Measurements from ENCODE around the gene SON.

SON gene

GRCh38 chr21:33542640-33543504 lies at the start of gene SON:
SON (plus strand) TSS chr21:33543038; CDS start chr21:33543093, 55 bp downstream.
- no peaks in the 10 kb centered on the region for H3K27me3 ChIP-seq (ENCODE audit: low read depth, low read length)
- H2AFZ ChIP-seq (ENCODE audit: low read depth, low read length): no peak within 1 kb of the TSS; the same call in 1 of the 2 replicates
- peaks cover 28% of the 10 kb centered on the region for H4K20me1 ChIP-seq (ENCODE audit: insufficient read depth, low read length)
- peak within 1 kb of the TSS; percentile 85 for H3K4me3 ChIP-seq (ENCODE audit: low read length)
- peak within 1 kb of the TSS; percentile 92 for H3K9ac ChIP-seq (ENCODE audit: low read length)
- no peaks in the 10 kb centered on the region for H3K9me3 ChIP-seq (ENCODE audit: insufficient read depth, low read length)
- peaks cover 21% of the 10 kb centered on the region for H3K4me1 ChIP-seq (ENCODE audit: low read length)
- H3K27ac ChIP-seq (ENCODE audit: low read length): peak within 1 kb of the TSS; percentile 93
- peaks cover 88% of the 10 kb centered on the region for H3K79me2 ChIP-seq (ENCODE audit: low read length)
- H3K4me2 ChIP-seq (ENCODE audit: low read length): peak within 1 kb of the TSS; percentile 99
- TF ChIP-seq CTCF (IDR thresholded peaks at IDR 0.05; ENCODE audit: low read depth, low read length) (no peak), EZH2phosphoT487 (IDR thresholded peaks at IDR 0.05; ENCODE audit: low read depth) (no peak)
- peaks cover 24% of the 10 kb centered on the region for H3K36me3 ChIP-seq (replicated peaks; ENCODE audit: low read depth, low read length)

GRCh38 chr21:33493756-33494155 lies 49.1 kb upstream of the SON start:
- no peak overlapping the region for H3K27ac ChIP-seq (ENCODE audit: low read length)
- H4K20me1 ChIP-seq (ENCODE audit: insufficient read depth, low read length): no peaks in the 10 kb centered on the region
- no peaks in the 10 kb centered on the region for H3K79me2 ChIP-seq (ENCODE audit: low read length)
- no peak overlapping the region for H3K4me2 ChIP-seq (ENCODE audit: low read length)
- no peak overlapping the region for H3K9ac ChIP-seq (ENCODE audit: low read length)
- TF ChIP-seq EZH2phosphoT487 (IDR thresholded peaks at IDR 0.05; ENCODE audit: low read depth): no peak
- TF ChIP-seq CTCF (IDR thresholded peaks at IDR 0.05; ENCODE audit: low read depth, low read length): no peak
- H3K4me3 ChIP-seq (ENCODE audit: low read length): no peak overlapping the region
- H3K27me3 ChIP-seq (ENCODE audit: low read depth, low read length): peaks cover 6% of the 10 kb centered on the region; the same call in 1 of the 2 replicates
- no peaks in the 10 kb centered on the region for H3K36me3 ChIP-seq (replicated peaks; ENCODE audit: low read depth, low read length)
- no peaks in the 10 kb centered on the region for H3K9me3 ChIP-seq (ENCODE audit: insufficient read depth, low read length)
- H2AFZ ChIP-seq (ENCODE audit: low read depth, low read length): no peak overlapping the region
- peaks cover 4% of the 10 kb centered on the region; the same call in 1 of the 2 replicates for H3K4me1 ChIP-seq (ENCODE audit: low read length)

GRCh38 chr21:33495743-33496142 lies 47.1 kb upstream of the SON start:
- no peak overlapping the region for H3K9ac ChIP-seq (ENCODE audit: low read length)
- peaks cover 2% of the 10 kb centered on the region; the same call in 1 of the 2 replicates for H3K4me1 ChIP-seq (ENCODE audit: low read length)
- H2AFZ ChIP-seq (ENCODE audit: low read depth, low read length): no peak overlapping the region
- H3K4me3 ChIP-seq (ENCODE audit: low read length): no peak overlapping the region
- H3K27me3 ChIP-seq (ENCODE audit: low read depth, low read length): no peaks in the 10 kb centered on the region
- no peaks in the 10 kb centered on the region for H3K36me3 ChIP-seq (replicated peaks; ENCODE audit: low read depth, low read length)
- no peaks in the 10 kb centered on the region for H3K79me2 ChIP-seq (ENCODE audit: low read length)
- no peaks in the 10 kb centered on the region for H4K20me1 ChIP-seq (ENCODE audit: insufficient read depth, low read length)
- H3K27ac ChIP-seq (ENCODE audit: low read length): no peak overlapping the region
- H3K4me2 ChIP-seq (ENCODE audit: low read length): no peak overlapping the region
- no peaks in the 10 kb centered on the region for H3K9me3 ChIP-seq (ENCODE audit: insufficient read depth, low read length)
- TF ChIP-seq EZH2phosphoT487 (IDR thresholded peaks at IDR 0.05; ENCODE audit: low read depth) (no peak), CTCF (IDR thresholded peaks at IDR 0.05; ENCODE audit: low read depth, low read length) (no peak)

- H3K79me2 ChIP-seq (ENCODE audit: low read length): no peaks in the 10 kb centered on the region
- no peak overlapping the region for H2AFZ ChIP-seq (ENCODE audit: low read depth, low read length)
- no peak overlapping the region for H3K27ac ChIP-seq (ENCODE audit: low read length)
- no peaks in the 10 kb centered on the region for H4K20me1 ChIP-seq (ENCODE audit: insufficient read depth, low read length)
- H3K4me3 ChIP-seq (ENCODE audit: low read length): no peak overlapping the region
- H3K27me3 ChIP-seq (ENCODE audit: low read depth, low read length): no peaks in the 10 kb centered on the region
- H3K4me2 ChIP-seq (ENCODE audit: low read length): no peak overlapping the region
- H3K9ac ChIP-seq (ENCODE audit: low read length): no peak overlapping the region
- H3K4me1 ChIP-seq (ENCODE audit: low read length): no peaks in the 10 kb centered on the region
- H3K9me3 ChIP-seq (ENCODE audit: insufficient read depth, low read length): no peaks in the 10 kb centered on the region
- TF ChIP-seq EZH2phosphoT487 (IDR thresholded peaks at IDR 0.05; ENCODE audit: low read depth) (no peak), CTCF (IDR thresholded peaks at IDR 0.05; ENCODE audit: low read depth, low read length) (no peak)
- no peaks in the 10 kb centered on the region for H3K36me3 ChIP-seq (replicated peaks; ENCODE audit: low read depth, low read length)
Observed at GRCh38 chr21:33496345-33496744, 46.5 kb upstream of the SON start.
